LNCAP (cell line): ENCODE results near the gene PMEPA1.

Experiments
- CTCF ChIP-seq: fragments of 450-650 bp; IDR thresholded peaks from 2 replicates; pipeline ENCODE4 v1.5.1; 2017; ENCODE audit warnings: mild to moderate bottlenecking

PMEPA1 gene

GRCh38 chr20:57666106-57666833, 43.5 kb downstream of the PMEPA1 start:
- no peak for TF ChIP-seq CTCF

DNA sequence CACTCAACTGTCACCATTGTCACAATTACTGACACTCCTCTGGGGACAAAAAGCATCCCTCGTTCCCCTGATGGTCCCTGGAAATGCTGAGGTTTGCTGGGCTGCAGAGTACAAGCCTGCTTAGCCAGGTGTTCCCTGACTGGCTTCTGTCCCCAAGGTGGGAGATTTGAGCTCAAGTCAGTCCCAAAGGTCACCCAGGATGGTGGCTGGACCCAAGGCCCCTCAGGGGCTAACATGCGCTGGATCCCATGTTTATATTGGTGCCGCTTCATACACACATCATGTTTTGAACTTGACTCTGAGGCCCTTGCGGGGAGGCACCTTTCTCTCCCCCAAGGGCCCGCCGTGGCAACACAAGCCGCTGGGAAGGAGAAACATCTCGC, 44.2 kb downstream of the PMEPA1 start:
- no peak for TF ChIP-seq CTCF

DNA sequence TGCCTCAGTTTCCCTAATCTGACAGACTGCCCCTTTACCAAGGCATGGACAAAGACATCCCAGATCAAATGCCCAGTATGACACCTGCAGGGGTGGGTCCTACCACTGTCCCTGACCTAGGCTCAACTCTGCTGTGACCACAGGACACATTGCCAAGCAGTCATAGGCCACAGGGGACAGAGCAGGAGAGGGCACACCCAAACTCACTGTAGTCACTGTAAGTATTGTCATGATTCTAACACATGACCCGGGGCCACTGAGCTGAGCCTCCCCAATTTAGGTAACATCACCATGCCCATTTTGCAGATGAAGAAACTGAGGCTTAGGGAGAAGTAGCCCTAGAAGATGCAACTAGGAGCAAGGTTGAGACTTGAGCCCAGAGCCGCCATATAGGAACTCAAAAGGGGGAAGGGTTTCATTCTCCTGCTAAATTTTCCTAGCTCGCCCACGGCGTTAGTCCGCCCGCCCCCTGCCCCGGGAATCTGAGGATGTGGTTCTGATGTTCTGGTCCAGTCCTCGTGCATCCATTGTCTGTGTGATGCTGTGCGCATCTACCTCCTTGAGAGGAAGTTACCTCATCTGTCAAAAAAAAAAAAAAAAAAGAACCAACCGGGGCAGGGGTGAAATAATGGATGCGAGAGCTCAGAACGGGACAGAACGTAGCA, 44.8 kb downstream of the PMEPA1 start:
- no peak for TF ChIP-seq CTCF

GRCh38 chr20:57664476-57664875, 45.3 kb downstream of the PMEPA1 start:
- TF ChIP-seq CTCF = no peak

GRCh38 chr20:57663681-57664451, 45.9 kb downstream of the PMEPA1 start:
- TF ChIP-seq CTCF = no peak

DNA sequence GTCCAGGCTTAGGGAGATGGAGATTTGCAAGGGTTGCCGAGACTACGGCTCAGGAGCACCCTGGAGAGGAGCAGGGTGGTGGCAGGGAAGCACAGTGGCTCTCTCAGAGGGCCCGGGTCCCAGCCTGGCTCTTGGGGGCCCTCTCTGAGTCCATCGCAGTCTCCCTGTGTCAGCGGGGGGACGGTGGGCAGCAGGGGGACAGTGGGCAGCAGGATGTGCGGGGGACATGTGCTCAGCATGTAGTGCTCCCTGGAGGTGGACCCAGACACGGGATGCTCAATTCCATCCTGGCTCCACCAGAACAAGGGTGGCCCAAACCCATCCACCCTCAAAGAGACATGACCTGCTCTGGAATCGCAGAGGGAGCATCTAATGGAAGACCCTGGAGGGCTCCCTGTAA, 46.6 kb downstream of the PMEPA1 start:
- TF ChIP-seq CTCF = no peak

DNA sequence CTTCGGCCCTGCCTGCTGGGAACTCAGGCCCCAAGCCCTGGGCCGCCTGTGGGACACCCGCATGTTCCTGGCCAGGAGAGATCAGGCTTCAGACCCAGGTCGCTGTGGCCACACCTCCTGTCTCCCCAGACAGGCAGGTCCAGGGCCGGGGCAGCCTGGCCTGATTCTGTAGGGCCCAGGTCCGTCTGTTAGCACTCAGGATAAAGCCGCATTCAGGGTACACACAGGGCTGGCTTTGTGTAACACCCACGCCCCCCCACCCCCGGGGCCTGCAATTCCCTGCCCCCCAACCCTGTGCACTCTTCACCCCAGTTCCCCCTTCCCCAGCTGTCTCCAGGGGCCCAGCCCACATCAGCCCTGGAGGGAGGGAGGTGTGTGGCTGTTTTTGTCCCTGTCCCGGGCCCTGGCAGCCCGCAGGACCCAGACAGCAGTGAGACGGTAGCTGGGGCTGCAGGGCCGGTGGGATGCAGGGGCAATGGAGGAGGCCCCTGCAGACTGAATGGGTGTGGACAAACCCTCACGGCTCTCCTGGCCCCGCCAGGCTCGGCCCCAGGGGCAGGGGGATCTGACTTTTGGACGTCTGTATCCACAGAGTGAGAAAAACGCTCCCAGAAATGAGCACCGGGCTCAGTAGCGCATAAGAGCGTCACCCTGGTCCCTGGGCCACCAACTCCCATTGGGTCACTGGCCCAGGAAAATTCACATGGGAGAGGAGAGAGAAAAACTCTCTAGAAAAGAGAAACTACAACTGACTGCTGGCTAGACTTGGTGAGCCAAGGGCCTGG, 47.2 kb downstream of the PMEPA1 start:
- no peak for TF ChIP-seq CTCF
